ENCODE data around the gene ANO6. TPM values are rescaled to one million over a fixed set of nuclear protein-coding genes. Genes with fewer than 3 reads are reported as not detected.
A peak's percentile ranks its signal among the peaks of the same experiment; 100 is the strongest.

Gene ANO6
- total RNA-seq, 1 experiment from 2014 or later = 59.3 TPM

- H3K4me1 ChIP-seq (ENCODE audit: insufficient read depth, low read length, poor library complexity, severe bottlenecking) = no peaks in the 10 kb centered on the region
- H3K27me3 ChIP-seq (replicated peaks; ENCODE audit: insufficient read depth, low read depth, low read length, poor library complexity) = no peaks in the 10 kb centered on the region
- no peaks in the 10 kb centered on the region for H3K9me3 ChIP-seq (ENCODE audit: low read depth, low read length, poor library complexity, severe bottlenecking)
- no peak for TF ChIP-seq CTCF (conservative IDR thresholded peaks at IDR 0.05; ENCODE audit: low read depth, low read length)
- TF ChIP-seq EZH2 (IDR thresholded peaks at IDR 0.05; ENCODE audit: borderline replicate concordance, low read depth, low read length, poor library complexity, severe bottlenecking) = no peak
- intact Hi-C loops (cut with micrococcal nuclease; ENCODE audit: unreplicated experiment) = no loop called here
- H3K4me3 ChIP-seq (ENCODE audit: low read depth, low read length, poor library complexity, severe bottlenecking) = no peak overlapping the region
- BruUV-seq (replicated peaks) = no TSS peak
- ChIA-PET CTCF (no interaction called here), POLR2A (ENCODE audit: low non-redundant PET) (interaction anchor here (0.6 kb wide), 1 partner anchor 133 kb away, joined by 8 read pairs; no protein-coding TSS in a partner anchor)
- DNase-seq (ENCODE audit: low spot score) = no peak
- no peak overlapping the region for H3K27ac ChIP-seq (ENCODE audit: low read depth, low read length, poor library complexity, severe bottlenecking)
- H3K36me3 ChIP-seq (ENCODE audit: insufficient read depth, low read length, poor library complexity, severe bottlenecking) = peaks cover 52% of the 10 kb centered on the region
Measured at GRCh38 chr12:45411626-45412025, 195.7 kb downstream of the ANO6 start.

GRCh38 chr12:45415393-45415817 is 199.5 kb downstream of the ANO6 start:
- H3K4me3 ChIP-seq (ENCODE audit: low read depth, low read length, poor library complexity, severe bottlenecking) = no peak overlapping the region
- no peaks in the 10 kb centered on the region for H3K27me3 ChIP-seq (replicated peaks; ENCODE audit: insufficient read depth, low read depth, low read length, poor library complexity)
- ChIA-PET POLR2A (ENCODE audit: low non-redundant PET) (no interaction called here), CTCF (no interaction called here)
- H3K36me3 ChIP-seq (ENCODE audit: insufficient read depth, low read length, poor library complexity, severe bottlenecking) = peaks cover 45% of the 10 kb centered on the region
- H3K9me3 ChIP-seq (ENCODE audit: low read depth, low read length, poor library complexity, severe bottlenecking) = no peaks in the 10 kb centered on the region
- no peaks in the 10 kb centered on the region for H3K4me1 ChIP-seq (ENCODE audit: insufficient read depth, low read length, poor library complexity, severe bottlenecking)
- intact Hi-C loops (cut with micrococcal nuclease; ENCODE audit: unreplicated experiment) = no loop called here
- TF ChIP-seq CTCF (conservative IDR thresholded peaks at IDR 0.05; ENCODE audit: low read depth, low read length) = no peak
- TF ChIP-seq EZH2 (IDR thresholded peaks at IDR 0.05; ENCODE audit: borderline replicate concordance, low read depth, low read length, poor library complexity, severe bottlenecking) = no peak
- no peak overlapping the region for H3K27ac ChIP-seq (ENCODE audit: low read depth, low read length, poor library complexity, severe bottlenecking)
- peak; percentile 72 for DNase-seq (ENCODE audit: low spot score)
- BruUV-seq (replicated peaks) = no TSS peak

GRCh38 chr12:45416126-45416525 is 200.2 kb downstream of the ANO6 start:
- no peak for TF ChIP-seq EZH2 (IDR thresholded peaks at IDR 0.05; ENCODE audit: borderline replicate concordance, low read depth, low read length, poor library complexity, severe bottlenecking)
- no peak for TF ChIP-seq CTCF (conservative IDR thresholded peaks at IDR 0.05; ENCODE audit: low read depth, low read length)
- H3K4me1 ChIP-seq (ENCODE audit: insufficient read depth, low read length, poor library complexity, severe bottlenecking) = no peaks in the 10 kb centered on the region
- no peak overlapping the region for H3K27ac ChIP-seq (ENCODE audit: low read depth, low read length, poor library complexity, severe bottlenecking)
- CTCF ChIA-PET = no interaction called here
- POLR2A ChIA-PET (ENCODE audit: low non-redundant PET) = no interaction called here
- BruUV-seq (replicated peaks) = no TSS peak
- H3K36me3 ChIP-seq (ENCODE audit: insufficient read depth, low read length, poor library complexity, severe bottlenecking) = peaks cover 42% of the 10 kb centered on the region
- no peak overlapping the region for H3K4me3 ChIP-seq (ENCODE audit: low read depth, low read length, poor library complexity, severe bottlenecking)
- intact Hi-C loops (cut with micrococcal nuclease; ENCODE audit: unreplicated experiment) = no loop called here
- no peaks in the 10 kb centered on the region for H3K27me3 ChIP-seq (replicated peaks; ENCODE audit: insufficient read depth, low read depth, low read length, poor library complexity)
- DNase-seq (ENCODE audit: low spot score) = no peak
- no peaks in the 10 kb centered on the region for H3K9me3 ChIP-seq (ENCODE audit: low read depth, low read length, poor library complexity, severe bottlenecking)
